GM23338 (cell line): ENCODE measurements around the gene LRP1B. TPM values are rescaled to one million over a fixed set of nuclear protein-coding genes. Genes with fewer than 3 reads are reported as not detected.
A peak's percentile ranks its signal among the peaks of the same experiment; 100 is the strongest.

ENCODE experiments used
- ATAC-seq: fragments of 200-7000 bp; cut with Tn5 transposase; 3 replicates; pipeline ENCODE4 v1.9.1; 2020
- DNase-seq: peaks from one replicate; pipeline ENCODE4 v3.0.0-alpha.2; 2015; ENCODE audit warnings: low spot score
- H2AFZ ChIP-seq: fragments of 200-600 bp; sonication (generic); 2 replicates; pipeline ENCODE4 v1.8.0; 2016; ENCODE audit warnings: antibody characterized with exemption, mild to moderate bottlenecking, moderate library complexity
- H3F3A ChIP-seq: fragments of 200-600 bp; sonication (generic); replicated peaks from 2 replicates; pipeline ENCODE4 v1.8.0; 2017; ENCODE audit warnings: antibody characterized with exemption, mixed run types, low read depth
- H3K27ac ChIP-seq: fragments of 200-600 bp; sonication (generic); 2 replicates; pipeline ENCODE4 v1.6.1; 2016; ENCODE audit warnings: low read depth
- H3K27me3 ChIP-seq: fragments of 200-600 bp; sonication (generic); 2 replicates; pipeline ENCODE4 v1.8.0; 2016; ENCODE audit warnings: mild to moderate bottlenecking, mixed run types, moderate library complexity; ENCODE audit not compliant: insufficient read depth
- H3K36me3 ChIP-seq: fragments of 200-600 bp; sonication (generic); 2 replicates; pipeline ENCODE4 v1.8.0; 2016; ENCODE audit warnings: mild to moderate bottlenecking; ENCODE audit not compliant: insufficient read depth
- H3K4me1 ChIP-seq: fragments of 200-600 bp; sonication (generic); 2 replicates; pipeline ENCODE4 v1.8.0; 2016; ENCODE audit warnings: mild to moderate bottlenecking, moderate library complexity; ENCODE audit not compliant: insufficient read depth
- H3K4me2 ChIP-seq: fragments of 200-600 bp; sonication (generic); 2 replicates; pipeline ENCODE4 v1.7.1; 2017; ENCODE audit warnings: mixed run types
- H3K4me3 ChIP-seq: fragments of 200-600 bp; sonication (generic); 2 replicates; pipeline ENCODE4 v1.6.1; 2016; ENCODE audit warnings: mixed run types
- H3K79me2 ChIP-seq: fragments of 200-600 bp; sonication (generic); replicated peaks from 2 replicates; pipeline ENCODE4 v1.8.0; 2017; ENCODE audit warnings: mild to moderate bottlenecking; ENCODE audit not compliant: insufficient read depth
- H3K9me2 ChIP-seq: fragments of 200-600 bp; sonication (generic); 2 replicates; pipeline ENCODE4 v1.8.0; 2017; ENCODE audit not compliant: insufficient read depth
- H4K20me1 ChIP-seq: fragments of 200-600 bp; sonication (generic); replicated peaks from 2 replicates; pipeline ENCODE4 v1.8.0; 2017; ENCODE audit warnings: mild to moderate bottlenecking; ENCODE audit not compliant: insufficient read depth
- H3K27ac Mint-ChIP-seq: 2 replicates; pipeline ENCODE4 v1.8.0; 2020; ENCODE audit warnings: inconsistent platforms, mild to moderate bottlenecking, moderate library complexity, mixed read lengths
- H3K27me3 Mint-ChIP-seq: 3 replicates; pipeline ENCODE4 v1.8.0; 2022; ENCODE audit warnings: low read depth, mild to moderate bottlenecking, moderate library complexity, mixed read lengths, inconsistent platforms; ENCODE audit not compliant: insufficient read depth, poor library complexity
- H3K36me3 Mint-ChIP-seq: 3 replicates; pipeline ENCODE4 v1.8.0; 2021; ENCODE audit warnings: low read depth, mild to moderate bottlenecking, inconsistent platforms, moderate library complexity, mixed read lengths
- H3K4me1 Mint-ChIP-seq: 3 replicates; pipeline ENCODE4 v1.8.0; 2020; ENCODE audit warnings: mild to moderate bottlenecking, inconsistent platforms, mixed read lengths
- H3K4me3 Mint-ChIP-seq: 3 replicates; pipeline ENCODE4 v1.8.0; 2021; ENCODE audit warnings: moderate library complexity, mild to moderate bottlenecking, inconsistent platforms, mixed read lengths
- H3K9me3 Mint-ChIP-seq: 3 replicates; pipeline ENCODE4 v1.8.0; 2020; ENCODE audit warnings: moderate library complexity, mild to moderate bottlenecking, inconsistent platforms, mixed read lengths
- CREB1 ChIP-seq: fragments of 250-450 bp; sonication (Bioruptor Pico); IDR thresholded peaks from 2 replicates; pipeline ENCODE4 v1.5.0; 2020; ENCODE audit warnings: low read depth, mild to moderate bottlenecking, moderate library complexity
- CTCF ChIP-seq, 2 experiments: fragments of 200-600 bp in 1 of 2; sonication (generic) in 1 of 2; conservative IDR thresholded peaks; 2 replicates each; pipeline versions ENCODE4 v1.5.1 to v1.6.1; 2016 to 2017; ENCODE audit warnings: antibody characterized with exemption in 2 of 2, low read depth in 2 of 2, mild to moderate bottlenecking in 2 of 2, moderate library complexity in 1 of 2
- EZH2 ChIP-seq: fragments of 200-600 bp; sonication (generic); IDR thresholded peaks from one replicate; pipeline ENCODE4 v1.8.0; 2017; ENCODE audit warnings: antibody characterized with exemption, mild to moderate bottlenecking, low read depth; ENCODE audit not compliant: unreplicated experiment
- EZH2phosphoT487 ChIP-seq: fragments of 200-600 bp; sonication (generic); IDR thresholded peaks from one replicate; pipeline ENCODE4 v1.8.1; 2018; ENCODE audit warnings: antibody characterized with exemption; ENCODE audit not compliant: unreplicated experiment
- ZNF114 ChIP-seq: fragments of 250-450 bp; sonication (Bioruptor Pico); IDR thresholded peaks from 2 replicates; pipeline ENCODE4 v1.5.0; 2020; ENCODE audit warnings: mild to moderate bottlenecking, moderate library complexity
- ZNF331 ChIP-seq: fragments of 250-450 bp; sonication (Bioruptor Pico); IDR thresholded peaks from 2 replicates; pipeline ENCODE4 v1.5.0; 2020; ENCODE audit warnings: low read depth, mild to moderate bottlenecking, moderate library complexity
- ZNF462 ChIP-seq: fragments of 250-450 bp; sonication (Bioruptor Pico); IDR thresholded peaks from 2 replicates; pipeline ENCODE4 v1.5.0; 2020; ENCODE audit warnings: mild to moderate bottlenecking, moderate library complexity
- polyA plus RNA-seq: library from polyadenylated mRNA; unstranded; fragments of >200 nt; fragmentation: Nextera tagmentation; extraction: Ambion mirVana; gene quantifications from 2 replicates; pipeline ENCODE4 v1.2.1, GENCODE V29; 2016
- total RNA-seq: library from RNA; depleted of rRNA; stranded (reverse); fragments of >200 nt; shearing (Covaris generic); gene quantifications from 2 replicates; pipeline ENCODE4 v1.2.3, GENCODE V29; 2014

Gene LRP1B
- total and polyA plus RNA-seq, 2 experiments from 2014 or later = 0.15 to 0.97 TPM

DNA sequence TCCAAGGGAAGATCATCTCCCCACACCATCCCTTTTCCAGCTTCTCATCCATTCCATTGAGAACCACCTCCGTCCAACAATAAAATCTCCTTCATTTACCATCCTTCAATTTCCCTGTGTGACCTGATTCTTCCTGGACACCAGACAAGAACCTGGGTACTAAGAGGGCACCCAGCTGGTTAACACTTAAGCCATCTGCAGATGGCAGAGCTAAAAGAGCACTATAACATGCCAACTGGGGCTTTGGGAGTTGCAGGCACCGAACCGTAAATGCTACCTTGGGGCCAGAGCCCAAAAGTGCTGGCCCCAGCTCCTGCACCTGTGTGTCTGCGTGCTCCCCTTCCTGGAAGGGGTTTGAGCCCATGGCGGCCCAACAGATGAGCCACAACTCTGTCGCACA, 655.0 kb downstream of the LRP1B start (continued):
- TF ChIP-seq ZNF462 (CRISPR knock-in tag) = no peak

- no peak overlapping the region for H3K4me3 Mint-ChIP-seq
- Histone ChIP-seq H2AFZ (no peak overlapping the region), H3K4me1 (peaks cover 19% of the 10 kb centered on the region), H3K4me2 (0 out of 2 replicates have a peak overlapping the region, but pooled peaks have one; percentile 18), H3K9me2 (no peaks in the 10 kb centered on the region), H3K79me2 (no peaks in the 10 kb centered on the region), H3K27me3 (no peaks in the 10 kb centered on the region), H4K20me1 (no peaks in the 10 kb centered on the region), H3K4me3 (no peak overlapping the region), H3K36me3 (no peaks in the 10 kb centered on the region), H3K27ac (no peak overlapping the region), H3F3A (no peaks in the 10 kb centered on the region)
- H3K27ac Mint-ChIP-seq = peak overlapping the region; percentile 77; the same call in 1 of the 2 replicates
- H3K36me3 Mint-ChIP-seq = no peaks in the 10 kb centered on the region
- peak; percentile 11 for DNase-seq
- H3K9me3 Mint-ChIP-seq = no peaks in the 10 kb centered on the region
- peaks cover 2% of the 10 kb centered on the region for H3K27me3 Mint-ChIP-seq
- peaks cover 22% of the 10 kb centered on the region for H3K4me1 Mint-ChIP-seq
- ATAC-seq = no peak
- no peak for TF ChIP-seq EZH2
- TF ChIP-seq ZNF331 = no peak
- TF ChIP-seq ZNF114 (CRISPR knock-in tag) = no peak
- TF ChIP-seq CTCF (conservative IDR thresholded peaks at IDR 0.05; ENCODE audit: low read depth in 2 of 2) = no peak
- no peak for TF ChIP-seq ZNF462 (CRISPR knock-in tag)
- no peak for TF ChIP-seq EZH2phosphoT487
- no peak for TF ChIP-seq CREB1 (CRISPR knock-in tag)
Observed at GRCh38 chr2:141468761-141469160, 662.1 kb downstream of the LRP1B start.
